HG03060 (cell line): ENCODE measurements around the gene OPCML.

Experiments used
- ATAC-seq: cut with Tn5 transposase; IDR thresholded peaks from one replicate; pipeline ENCODE4 v1.9.1; 2021; ENCODE audit warnings: low read depth, moderate number of reproducible peaks; ENCODE audit not compliant: unreplicated experiment

OPCML gene

GRCh38 chr11:132785878-132786277 is 746.4 kb downstream of the OPCML start:
- no peak for ATAC-seq

- ATAC-seq: no peak
Observed at GRCh38 chr11:132784441-132784840, 747.9 kb downstream of the OPCML start.

- ATAC-seq: no peak
Observed at GRCh38 chr11:132782102-132782501, 750.2 kb downstream of the OPCML start.

- ATAC-seq: no peak
Observed at GRCh38 chr11:132780046-132780445, 752.3 kb downstream of the OPCML start.

GRCh38 chr11:132779497-132779896 is 752.8 kb downstream of the OPCML start:
- no peak for ATAC-seq

GRCh38 chr11:132777067-132777975 is 755.0 kb downstream of the OPCML start:
- no peak for ATAC-seq

GRCh38 chr11:132773751-132774150 is 758.5 kb downstream of the OPCML start:
- ATAC-seq: no peak

- no peak for ATAC-seq
Observed at GRCh38 chr11:132772703-132773545, 759.4 kb downstream of the OPCML start.

GRCh38 chr11:132771746-132772145 is 760.6 kb downstream of the OPCML start:
- no peak for ATAC-seq

GRCh38 chr11:132770829-132771530 is 761.3 kb downstream of the OPCML start:
- ATAC-seq: no peak

GRCh38 chr11:132763503-132763902 is 768.8 kb downstream of the OPCML start:
- no peak for ATAC-seq

- ATAC-seq: no peak
Observed at GRCh38 chr11:132755934-132756333, 776.4 kb downstream of the OPCML start.

GRCh38 chr11:132751516-132752250 is 780.6 kb downstream of the OPCML start:
- ATAC-seq: no peak

GRCh38 chr11:132746305-132746704 is 786.0 kb downstream of the OPCML start:
- ATAC-seq: no peak

GRCh38 chr11:132745306-132745705 is 787.0 kb downstream of the OPCML start:
- no peak for ATAC-seq

GRCh38 chr11:132744771-132745170 is 787.5 kb downstream of the OPCML start:
- no peak for ATAC-seq

- ATAC-seq: no peak
Observed at GRCh38 chr11:132743601-132744000, 788.7 kb downstream of the OPCML start.

GRCh38 chr11:132742929-132743328 is 789.4 kb downstream of the OPCML start:
- ATAC-seq: no peak

GRCh38 chr11:132734217-132734616 is 798.1 kb downstream of the OPCML start:
- no peak for ATAC-seq

GRCh38 chr11:132728026-132728425 is 804.3 kb downstream of the OPCML start:
- no peak for ATAC-seq
